Effector CD8-positive, alpha-beta T cell (primary cell): ENCODE data around the gene MGAT5.
A peak's percentile ranks its signal among the peaks of the same experiment; 100 is the strongest.

Experiments
- DNase-seq: peaks from one replicate; lab custom pipeline; 2025; lab: John Stamatoyannopoulos, UW

The MGAT5 gene

GRCh38 chr2:134399096-134399495 lies 145.2 kb downstream of the MGAT5 start:
- DNase-seq: no peak

- no peak for DNase-seq
Observed at GRCh38 chr2:134401081-134401497, 147.2 kb downstream of the MGAT5 start.

- DNase-seq: no peak
Observed at GRCh38 chr2:134401789-134402188, 147.9 kb downstream of the MGAT5 start.

GRCh38 chr2:134402410-134402809 lies 148.5 kb downstream of the MGAT5 start:
- DNase-seq: no peak

- no peak for DNase-seq
Observed at GRCh38 chr2:134405611-134406081, 151.8 kb downstream of the MGAT5 start.

- no peak for DNase-seq
Observed at GRCh38 chr2:134406311-134406710, 152.4 kb downstream of the MGAT5 start.

- no peak for DNase-seq
Observed at GRCh38 chr2:134406736-134407135, 152.9 kb downstream of the MGAT5 start.

- no peak for DNase-seq
Observed at GRCh38 chr2:134407154-134407890, 153.4 kb downstream of the MGAT5 start.

GRCh38 chr2:134408386-134408785 lies 154.5 kb downstream of the MGAT5 start:
- DNase-seq: no peak

- no peak for DNase-seq
Observed at GRCh38 chr2:134408791-134409190, 154.9 kb downstream of the MGAT5 start.

GRCh38 chr2:134410006-134410405 lies 156.1 kb downstream of the MGAT5 start:
- DNase-seq: no peak

GRCh38 chr2:134410831-134411231 lies 157.0 kb downstream of the MGAT5 start:
- no peak for DNase-seq

GRCh38 chr2:134411279-134411827 lies 157.5 kb downstream of the MGAT5 start:
- DNase-seq: no peak

- peak; percentile 30 for DNase-seq
Observed at GRCh38 chr2:134411828-134412638, 158.2 kb downstream of the MGAT5 start.

GRCh38 chr2:134412639-134412999 lies 158.7 kb downstream of the MGAT5 start:
- DNase-seq: no peak

- DNase-seq: no peak
Observed at GRCh38 chr2:134413430-134413829, 159.6 kb downstream of the MGAT5 start.

GRCh38 chr2:134413912-134414311 lies 160.0 kb downstream of the MGAT5 start:
- DNase-seq: no peak

- DNase-seq: no peak
Observed at GRCh38 chr2:134416018-134416417, 162.1 kb downstream of the MGAT5 start.

- DNase-seq: no peak
Observed at GRCh38 chr2:134416637-134417036, 162.8 kb downstream of the MGAT5 start.

GRCh38 chr2:134417968-134418582 lies 164.2 kb downstream of the MGAT5 start:
- DNase-seq: no peak

GRCh38 chr2:134420259-134420658 lies 166.4 kb downstream of the MGAT5 start:
- no peak for DNase-seq

- DNase-seq: no peak
Observed at GRCh38 chr2:134420920-134421319, 167.0 kb downstream of the MGAT5 start.
